ENCODE data around the gene HCN4. TPM values are rescaled to one million over a fixed set of nuclear protein-coding genes. Genes with fewer than 3 reads are reported as not detected.

HCN4 gene
- total and polyA plus RNA-seq, 2 experiments from 2014 or later, result 2.4 to 10.6 TPM

DNA sequence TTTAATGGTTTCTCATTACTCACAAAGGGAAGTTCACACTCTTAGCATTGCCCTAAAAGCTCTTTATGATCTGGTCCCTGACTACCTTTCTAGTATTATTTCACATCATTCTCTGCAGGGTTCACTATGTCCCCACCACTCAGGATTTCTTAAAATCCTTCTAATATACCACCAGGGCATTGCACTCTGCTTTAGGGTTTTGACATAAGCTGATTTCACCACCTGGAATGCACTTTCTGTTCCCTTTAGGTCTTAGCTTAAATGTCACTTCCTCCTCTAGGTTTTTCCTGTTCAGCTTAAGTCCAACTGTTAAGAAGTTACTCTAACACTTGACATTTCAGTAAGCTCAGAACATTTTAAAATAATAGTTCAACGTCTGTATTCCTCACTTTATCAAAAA is 81.7 kb downstream of the HCN4 start:
- DNase-seq (ENCODE audit: low spot score) (no peak), ATAC-seq (no peak)
- Mint-ChIP-seq H3K4me3 (no peak overlapping the region), H3K9me3 (no peaks in the 10 kb centered on the region), H3K4me1 (no peaks in the 10 kb centered on the region), H3K36me3 (ENCODE audit: low read depth) (peaks cover 28% of the 10 kb centered on the region), H3K27ac (no peak overlapping the region), H3K27me3 (ENCODE audit: insufficient read depth, low read depth, poor library complexity) (peaks cover 2% of the 10 kb centered on the region)
- H3F3A ChIP-seq (replicated peaks; ENCODE audit: low read depth), result no peaks in the 10 kb centered on the region
- H3K27ac ChIP-seq (ENCODE audit: low read depth), result no peak overlapping the region
- no peak overlapping the region for H3K4me3 ChIP-seq
- H3K27me3 ChIP-seq (ENCODE audit: insufficient read depth), result no peaks in the 10 kb centered on the region
- H4K20me1 ChIP-seq (replicated peaks; ENCODE audit: insufficient read depth), result peaks cover 5% of the 10 kb centered on the region
- H3K79me2 ChIP-seq (replicated peaks; ENCODE audit: insufficient read depth), result no peaks in the 10 kb centered on the region
- no peak overlapping the region for H3K4me2 ChIP-seq
- H3K36me3 ChIP-seq (ENCODE audit: insufficient read depth), result 0 out of 2 replicates have a peak, but pooled peaks cover 12% of the 10 kb centered on the region
- TF ChIP-seq CREB1 (CRISPR knock-in tag; IDR thresholded peaks at IDR 0.05; ENCODE audit: low read depth) (no peak), CTCF (conservative IDR thresholded peaks at IDR 0.05; ENCODE audit: low read depth in 2 of 2) (no peak), STAT1 (IDR thresholded peaks at IDR 0.05; ENCODE audit: unreplicated experiment) (no peak), EZH2 (IDR thresholded peaks at IDR 0.05; ENCODE audit: low read depth, unreplicated experiment) (no peak), ZNF114 (CRISPR knock-in tag; IDR thresholded peaks at IDR 0.05) (no peak)
- TF ChIP-seq, protein P1, sequence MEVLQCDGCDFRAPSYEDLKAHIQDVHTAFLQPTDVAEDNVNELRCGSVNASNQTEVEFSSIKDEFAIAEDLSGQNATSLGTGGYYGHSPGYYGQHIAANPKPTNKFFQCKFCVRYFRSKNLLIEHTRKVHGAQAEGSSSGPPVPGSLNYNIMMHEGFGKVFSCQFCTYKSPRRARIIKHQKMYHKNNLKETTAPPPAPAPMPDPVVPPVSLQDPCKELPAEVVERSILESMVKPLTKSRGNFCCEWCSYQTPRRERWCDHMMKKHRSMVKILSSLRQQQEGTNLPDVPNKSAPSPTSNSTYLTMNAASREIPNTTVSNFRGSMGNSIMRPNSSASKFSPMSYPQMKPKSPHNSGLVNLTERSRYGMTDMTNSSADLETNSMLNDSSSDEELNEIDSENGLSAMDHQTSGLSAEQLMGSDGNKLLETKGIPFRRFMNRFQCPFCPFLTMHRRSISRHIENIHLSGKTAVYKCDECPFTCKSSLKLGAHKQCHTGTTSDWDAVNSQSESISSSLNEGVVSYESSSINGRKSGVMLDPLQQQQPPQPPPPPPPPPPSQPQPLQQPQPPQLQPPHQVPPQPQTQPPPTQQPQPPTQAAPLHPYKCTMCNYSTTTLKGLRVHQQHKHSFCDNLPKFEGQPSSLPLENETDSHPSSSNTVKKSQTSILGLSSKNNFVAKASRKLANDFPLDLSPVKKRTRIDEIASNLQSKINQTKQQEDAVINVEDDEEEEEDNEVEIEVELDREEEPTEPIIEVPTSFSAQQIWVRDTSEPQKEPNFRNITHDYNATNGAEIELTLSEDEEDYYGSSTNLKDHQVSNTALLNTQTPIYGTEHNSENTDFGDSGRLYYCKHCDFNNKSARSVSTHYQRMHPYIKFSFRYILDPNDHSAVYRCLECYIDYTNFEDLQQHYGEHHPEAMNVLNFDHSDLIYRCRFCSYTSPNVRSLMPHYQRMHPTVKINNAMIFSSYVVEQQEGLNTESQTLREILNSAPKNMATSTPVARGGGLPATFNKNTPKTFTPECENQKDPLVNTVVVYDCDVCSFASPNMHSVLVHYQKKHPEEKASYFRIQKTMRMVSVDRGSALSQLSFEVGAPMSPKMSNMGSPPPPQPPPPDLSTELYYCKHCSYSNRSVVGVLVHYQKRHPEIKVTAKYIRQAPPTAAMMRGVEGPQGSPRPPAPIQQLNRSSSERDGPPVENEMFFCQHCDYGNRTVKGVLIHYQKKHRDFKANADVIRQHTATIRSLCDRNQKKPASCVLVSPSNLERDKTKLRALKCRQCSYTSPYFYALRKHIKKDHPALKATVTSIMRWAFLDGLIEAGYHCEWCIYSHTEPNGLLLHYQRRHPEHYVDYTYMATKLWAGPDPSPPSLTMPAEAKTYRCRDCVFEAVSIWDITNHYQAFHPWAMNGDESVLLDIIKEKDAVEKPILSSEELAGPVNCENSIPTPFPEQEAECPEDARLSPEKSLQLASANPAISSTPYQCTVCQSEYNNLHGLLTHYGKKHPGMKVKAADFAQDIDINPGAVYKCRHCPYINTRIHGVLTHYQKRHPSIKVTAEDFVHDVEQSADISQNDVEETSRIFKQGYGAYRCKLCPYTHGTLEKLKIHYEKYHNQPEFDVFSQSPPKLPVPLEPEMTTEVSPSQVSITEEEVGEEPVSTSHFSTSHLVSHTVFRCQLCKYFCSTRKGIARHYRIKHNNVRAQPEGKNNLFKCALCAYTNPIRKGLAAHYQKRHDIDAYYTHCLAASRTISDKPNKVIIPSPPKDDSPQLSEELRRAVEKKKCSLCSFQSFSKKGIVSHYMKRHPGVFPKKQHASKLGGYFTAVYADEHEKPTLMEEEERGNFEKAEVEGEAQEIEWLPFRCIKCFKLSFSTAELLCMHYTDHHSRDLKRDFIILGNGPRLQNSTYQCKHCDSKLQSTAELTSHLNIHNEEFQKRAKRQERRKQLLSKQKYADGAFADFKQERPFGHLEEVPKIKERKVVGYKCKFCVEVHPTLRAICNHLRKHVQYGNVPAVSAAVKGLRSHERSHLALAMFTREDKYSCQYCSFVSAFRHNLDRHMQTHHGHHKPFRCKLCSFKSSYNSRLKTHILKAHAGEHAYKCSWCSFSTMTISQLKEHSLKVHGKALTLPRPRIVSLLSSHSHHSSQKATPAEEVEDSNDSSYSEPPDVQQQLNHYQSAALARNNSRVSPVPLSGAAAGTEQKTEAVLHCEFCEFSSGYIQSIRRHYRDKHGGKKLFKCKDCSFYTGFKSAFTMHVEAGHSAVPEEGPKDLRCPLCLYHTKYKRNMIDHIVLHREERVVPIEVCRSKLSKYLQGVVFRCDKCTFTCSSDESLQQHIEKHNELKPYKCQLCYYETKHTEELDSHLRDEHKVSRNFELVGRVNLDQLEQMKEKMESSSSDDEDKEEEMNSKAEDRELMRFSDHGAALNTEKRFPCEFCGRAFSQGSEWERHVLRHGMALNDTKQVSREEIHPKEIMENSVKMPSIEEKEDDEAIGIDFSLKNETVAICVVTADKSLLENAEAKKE (CRISPR knock-in tag; IDR thresholded peaks at IDR 0.05), result no peak
- TF ChIP-seq, protein P2, sequence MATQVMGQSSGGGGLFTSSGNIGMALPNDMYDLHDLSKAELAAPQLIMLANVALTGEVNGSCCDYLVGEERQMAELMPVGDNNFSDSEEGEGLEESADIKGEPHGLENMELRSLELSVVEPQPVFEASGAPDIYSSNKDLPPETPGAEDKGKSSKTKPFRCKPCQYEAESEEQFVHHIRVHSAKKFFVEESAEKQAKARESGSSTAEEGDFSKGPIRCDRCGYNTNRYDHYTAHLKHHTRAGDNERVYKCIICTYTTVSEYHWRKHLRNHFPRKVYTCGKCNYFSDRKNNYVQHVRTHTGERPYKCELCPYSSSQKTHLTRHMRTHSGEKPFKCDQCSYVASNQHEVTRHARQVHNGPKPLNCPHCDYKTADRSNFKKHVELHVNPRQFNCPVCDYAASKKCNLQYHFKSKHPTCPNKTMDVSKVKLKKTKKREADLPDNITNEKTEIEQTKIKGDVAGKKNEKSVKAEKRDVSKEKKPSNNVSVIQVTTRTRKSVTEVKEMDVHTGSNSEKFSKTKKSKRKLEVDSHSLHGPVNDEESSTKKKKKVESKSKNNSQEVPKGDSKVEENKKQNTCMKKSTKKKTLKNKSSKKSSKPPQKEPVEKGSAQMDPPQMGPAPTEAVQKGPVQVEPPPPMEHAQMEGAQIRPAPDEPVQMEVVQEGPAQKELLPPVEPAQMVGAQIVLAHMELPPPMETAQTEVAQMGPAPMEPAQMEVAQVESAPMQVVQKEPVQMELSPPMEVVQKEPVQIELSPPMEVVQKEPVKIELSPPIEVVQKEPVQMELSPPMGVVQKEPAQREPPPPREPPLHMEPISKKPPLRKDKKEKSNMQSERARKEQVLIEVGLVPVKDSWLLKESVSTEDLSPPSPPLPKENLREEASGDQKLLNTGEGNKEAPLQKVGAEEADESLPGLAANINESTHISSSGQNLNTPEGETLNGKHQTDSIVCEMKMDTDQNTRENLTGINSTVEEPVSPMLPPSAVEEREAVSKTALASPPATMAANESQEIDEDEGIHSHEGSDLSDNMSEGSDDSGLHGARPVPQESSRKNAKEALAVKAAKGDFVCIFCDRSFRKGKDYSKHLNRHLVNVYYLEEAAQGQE (IDR thresholded peaks at IDR 0.05; ENCODE audit: unreplicated experiment), result no peak
- no peaks in the 10 kb centered on the region for H3K9me2 ChIP-seq (ENCODE audit: insufficient read depth)
- H2AFZ ChIP-seq, result no peak overlapping the region
- H3K4me1 ChIP-seq (ENCODE audit: insufficient read depth), result no peaks in the 10 kb centered on the region

Data from GM23338 (cell line).